Ectodermal cell (in vitro differentiated cells): ENCODE measurements around the gene LRCH4.
"Not testable (repeated sequence)": the region's sequence is repeated elsewhere in the genome, so short reads cannot be mapped to it uniquely, and the experiment has no call there.

Experiments
- H3K27ac ChIP-seq: 2 replicates; pipeline ENCODE4 v1.7.0; 2013; ENCODE audit warnings: mild to moderate bottlenecking, low read depth, low read length; ENCODE audit not compliant: insufficient read depth, poor library complexity, severe bottlenecking
- H3K27me3 ChIP-seq: 2 replicates; pipeline ENCODE4 v1.7.0; 2013; ENCODE audit warnings: mild to moderate bottlenecking, low read length; ENCODE audit not compliant: insufficient read depth, control insufficient read depth, poor library complexity, severe bottlenecking
- H3K36me3 ChIP-seq: one replicate; pipeline ENCODE4 v1.7.0; 2013; ENCODE audit warnings: low read length; ENCODE audit not compliant: control insufficient read depth, insufficient read depth
- H3K4me1 ChIP-seq: one replicate; pipeline ENCODE4 v1.7.0; 2013; ENCODE audit warnings: low read length; ENCODE audit not compliant: control insufficient read depth, insufficient read depth
- H3K4me3 ChIP-seq: 2 replicates; pipeline ENCODE4 v1.7.0; 2013; ENCODE audit warnings: low read depth, low read length, control low read depth; ENCODE audit not compliant: insufficient read depth
- H3K9me3 ChIP-seq: 2 replicates; pipeline ENCODE4 v1.7.0; 2013; ENCODE audit warnings: mild to moderate bottlenecking, low read length, moderate library complexity; ENCODE audit not compliant: control insufficient read depth
- WGBS, 2 experiments: methylation state at CpG; one replicate each; pipeline ENCODE4 v1.1.7; 2013; ENCODE audit warnings: missing lambda C conversion rate in 2 of 2; 5-methylcytosine and 5-hydroxymethylcytosine counted together

The LRCH4 gene

DNA sequence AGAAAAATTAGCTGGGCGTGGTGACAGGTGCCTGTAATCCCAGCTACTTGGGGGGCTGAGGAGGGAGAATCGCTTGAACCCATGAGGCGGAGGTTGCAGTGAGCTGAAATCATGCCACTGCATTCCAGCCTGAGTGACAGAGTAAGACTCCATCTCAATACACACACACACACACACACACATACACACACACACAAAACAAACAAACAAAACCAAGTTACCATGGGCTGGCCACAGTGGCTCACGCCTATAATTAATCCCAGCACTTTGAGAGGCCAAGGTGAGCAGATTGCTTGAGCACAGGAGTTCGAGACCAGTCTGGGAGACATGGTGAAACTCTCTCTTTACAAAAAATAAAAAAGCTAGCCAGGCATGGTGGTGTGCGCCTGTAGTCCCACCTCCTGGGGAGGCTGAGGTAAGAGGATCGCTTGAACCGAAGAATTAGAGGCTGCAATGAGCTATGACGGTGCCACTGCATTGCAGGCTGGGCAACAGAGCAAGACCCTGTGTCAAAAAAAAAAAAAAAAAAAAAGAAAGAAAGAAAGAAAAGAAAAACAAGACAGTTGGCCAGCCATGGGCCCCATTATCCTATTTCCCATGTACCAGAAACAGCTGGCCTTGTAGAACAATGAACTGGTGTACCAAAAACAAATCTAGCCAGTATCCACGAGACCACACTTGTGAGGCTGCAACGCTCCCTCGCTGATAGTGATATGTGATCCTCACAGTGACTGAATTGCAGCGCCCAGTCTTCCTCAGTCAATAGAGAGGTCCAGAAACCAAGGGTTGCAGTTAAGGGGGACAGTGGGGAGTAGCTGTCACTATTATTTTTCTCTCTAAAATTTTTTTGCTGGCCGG, 53.5 kb downstream of the LRCH4 start:
- H3K4me1 ChIP-seq = no peaks in the 10 kb centered on the region
- no peak overlapping the region for H3K27ac ChIP-seq
- WGBS, 2 experiments = 91 to 94% methylated on average over 14 of the region's 14 CpGs

DNA sequence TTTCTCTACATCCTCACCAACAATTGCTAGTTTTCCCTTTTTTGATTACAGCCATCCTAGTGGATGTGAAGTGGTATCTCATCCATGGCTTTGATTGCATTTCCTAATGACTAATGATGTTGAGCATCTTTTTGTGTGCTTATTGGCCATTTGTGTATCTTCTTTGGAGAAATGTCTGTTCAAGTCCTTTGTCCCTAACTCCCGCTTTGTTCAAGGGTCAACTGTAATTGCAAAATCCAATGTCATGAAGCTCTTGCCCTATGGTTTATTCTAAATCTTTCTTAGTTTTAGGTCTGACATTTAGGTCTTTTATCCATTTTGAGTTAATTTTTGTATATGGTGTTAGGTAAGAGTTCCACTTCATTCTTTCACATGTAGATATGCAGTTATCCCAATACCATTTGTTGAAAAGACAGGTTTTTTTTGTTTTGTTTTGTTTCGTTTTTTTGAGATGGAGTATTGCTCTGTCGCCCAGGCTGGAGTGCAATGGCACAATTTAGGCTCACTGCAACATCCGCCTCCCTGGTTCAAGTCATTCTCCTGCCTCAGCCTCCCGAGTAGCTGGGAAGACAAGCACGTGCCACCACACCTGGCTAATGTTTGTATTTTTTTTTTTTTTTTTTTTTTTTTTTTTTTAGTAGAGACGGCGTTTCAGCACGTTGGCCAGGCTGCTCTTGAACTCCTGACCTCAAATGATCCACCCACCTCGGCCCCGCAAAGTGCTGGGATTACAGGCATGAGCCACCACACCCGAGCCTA, 57.6 kb downstream of the LRCH4 start:
- H3K4me1 ChIP-seq, H3K9me3 ChIP-seq, H3K27ac ChIP-seq, H3K27me3 ChIP-seq, H3K4me3 ChIP-seq, H3K36me3 ChIP-seq: not testable (repeated sequence)
- WGBS, 2 experiments = 87% methylated on average over 12 of the region's 12 CpGs

More for the DNA sequence above, 53.5 kb downstream of the LRCH4 start:
- no peaks in the 10 kb centered on the region for H3K27me3 ChIP-seq
- H3K36me3 ChIP-seq = no peaks in the 10 kb centered on the region
- H3K4me3 ChIP-seq = no peak overlapping the region
- H3K9me3 ChIP-seq = no peaks in the 10 kb centered on the region
